Lower lobe of right lung (tissue), 2 donors: ENCODE measurements around the gene NR2C1. TPM values are rescaled to one million over a fixed set of nuclear protein-coding genes. Genes with fewer than 3 reads are reported as not detected.

Experiments
- ATAC-seq, 2 donors: fragments of 200-7000 bp; cut with Tn5 transposase; one replicate each; pipeline ENCODE4 v1.9.1; 2020 to 2022; ENCODE audit warnings: mild to moderate bottlenecking in 2 of 2, moderate library complexity in 2 of 2
- DNase-seq: peaks from one replicate; pipeline ENCODE4 v3.0.0-alpha.2; 2020
- H3K27ac ChIP-seq: fragments of 200-600 bp; one replicate; pipeline ENCODE4 v1.8.0; 2022
- H3K27me3 ChIP-seq: fragments of 200-600 bp; one replicate; pipeline ENCODE4 v1.8.0; 2022; ENCODE audit warnings: low read depth
- H3K36me3 ChIP-seq: fragments of 200-600 bp; one replicate; pipeline ENCODE4 v1.8.0; 2022; ENCODE audit warnings: mild to moderate bottlenecking
- H3K4me1 ChIP-seq: fragments of 200-600 bp; one replicate; pipeline ENCODE4 v1.8.0; 2022
- H3K4me3 ChIP-seq: fragments of 200-600 bp; one replicate; pipeline ENCODE4 v1.8.0; 2022; ENCODE audit warnings: mild to moderate bottlenecking
- H3K9me3 ChIP-seq: fragments of 200-600 bp; one replicate; pipeline ENCODE4 v1.8.0; 2022
- CTCF ChIP-seq: fragments of 200-600 bp; IDR thresholded peaks from one replicate; pipeline ENCODE4 v1.8.0; 2022; ENCODE audit warnings: antibody characterized with exemption, mild to moderate bottlenecking
- intact Hi-C: fragments of 100-400 bp; cut with DNase I; formaldehyde crosslinking; loops from one replicate; pipeline ENCODE4 v1.11.0; 2022
- long read RNA-seq: library from polyadenylated mRNA; unstranded; transcript quantifications from one replicate; pipeline ENCODE4 v2.0.0, GENCODE V29; 2021
- total RNA-seq: library from RNA; stranded (reverse); fragmentation: NEBNext Ultra II Directional; extraction: Animal tissue kit (Norgen Biotek cat#: 25700); gene quantifications from one replicate; pipeline ENCODE4 v1.2.1, GENCODE V29; 2021
- donor health status: DM: no; HTN: yes; CAD: no; lungs with severe emphysema.

The NR2C1 gene
- 38.2 TPM for total RNA-seq
- long read RNA-seq, full-length matches to known transcripts: 7 of 31 reads
- long read RNA-seq, partial matches to known transcripts: 5 of 31 reads
- long read RNA-seq, other reads (novel, unspliced or antisense): 19 of 31 reads

GRCh38 chr12:95072900-95073697 lies at the start of gene NR2C1:
Gene NR2C1, minus strand, starts transcription at chr12:95073618. Its CDS starts 6,234 bp downstream, at chr12:95067384.
- DNase-seq: peak; percentile 95
- Histone ChIP-seq H3K27ac (peak within 1 kb of the TSS; percentile 93), H3K36me3 (no peaks in the 10 kb centered on the region), H3K4me1 (peaks cover 13% of the 10 kb centered on the region), H3K27me3 (no peaks in the 10 kb centered on the region), H3K4me3 (peak within 1 kb of the TSS; percentile 97), H3K9me3 (no peaks in the 10 kb centered on the region)
- TF ChIP-seq CTCF: no peak
- intact Hi-C loops: no loop called here
- peak; percentile 99 for ATAC-seq

- no peaks in the 10 kb centered on the region for H3K9me3 ChIP-seq
These were observed 45.4 kb upstream of the NR2C1 start for GRCh38 chr12:95118788-95119179.

GRCh38 chr12:95118138-95118787 lies 44.8 kb upstream of the NR2C1 start:
- ATAC-seq (peak; percentile 79 to 86), DNase-seq (no peak)
- H3K27me3 ChIP-seq: no peaks in the 10 kb centered on the region
- peak overlapping the region; percentile 53 for H3K27ac ChIP-seq
- no peaks in the 10 kb centered on the region for H3K9me3 ChIP-seq
- intact Hi-C loops: loop anchor here (5.0 kb wide), 1 partner anchor 219 kb away; no protein-coding TSS in a partner anchor
- peaks cover 24% of the 10 kb centered on the region for H3K4me1 ChIP-seq
- no peak overlapping the region for H3K4me3 ChIP-seq
- H3K36me3 ChIP-seq: peaks cover 3% of the 10 kb centered on the region
- TF ChIP-seq CTCF: no peak

More at GRCh38 chr12:95118788-95119179, 45.4 kb upstream of the NR2C1 start:
- H3K4me3 ChIP-seq: no peak overlapping the region
- no peak for TF ChIP-seq CTCF
- intact Hi-C loops: loop anchor here (5.0 kb wide), 1 partner anchor 219 kb away; no protein-coding TSS in a partner anchor
- ATAC-seq (peak; percentile 74), DNase-seq (peak; percentile 55)
- no peaks in the 10 kb centered on the region for H3K36me3 ChIP-seq
- peak overlapping the region; percentile 53 for H3K27ac ChIP-seq
- no peaks in the 10 kb centered on the region for H3K27me3 ChIP-seq
- H3K4me1 ChIP-seq: peaks cover 24% of the 10 kb centered on the region

GRCh38 chr12:95117178-95117599 lies 43.8 kb upstream of the NR2C1 start:
- H3K27me3 ChIP-seq: no peaks in the 10 kb centered on the region
- ATAC-seq (peak; percentile 82 to 85), DNase-seq (no peak)
- H3K9me3 ChIP-seq: no peaks in the 10 kb centered on the region
- H3K4me3 ChIP-seq: no peak overlapping the region
- peaks cover 14% of the 10 kb centered on the region for H3K36me3 ChIP-seq
- H3K4me1 ChIP-seq: peaks cover 24% of the 10 kb centered on the region
- TF ChIP-seq CTCF: peak; percentile 78
- intact Hi-C loops: loop anchor here (5.0 kb wide), 1 partner anchor 220 kb away; no protein-coding TSS in a partner anchor
- peak overlapping the region; percentile 53 for H3K27ac ChIP-seq

- Histone ChIP-seq H3K27ac (peak overlapping the region; percentile 53), H3K4me1 (peaks cover 24% of the 10 kb centered on the region), H3K27me3 (no peaks in the 10 kb centered on the region), H3K9me3 (no peaks in the 10 kb centered on the region), H3K36me3 (peaks cover 18% of the 10 kb centered on the region), H3K4me3 (no peak overlapping the region)
- no peak for DNase-seq
- intact Hi-C loops: loop anchor here (5.0 kb wide), 1 partner anchor 221 kb away; no protein-coding TSS in a partner anchor
- peak; percentile 4 to 37 for ATAC-seq
- no peak for TF ChIP-seq CTCF
These were observed 43.4 kb upstream of the NR2C1 start for GRCh38 chr12:95116773-95117172.
